ENCODE data around the gene MRRF.

The MRRF gene

DNA sequence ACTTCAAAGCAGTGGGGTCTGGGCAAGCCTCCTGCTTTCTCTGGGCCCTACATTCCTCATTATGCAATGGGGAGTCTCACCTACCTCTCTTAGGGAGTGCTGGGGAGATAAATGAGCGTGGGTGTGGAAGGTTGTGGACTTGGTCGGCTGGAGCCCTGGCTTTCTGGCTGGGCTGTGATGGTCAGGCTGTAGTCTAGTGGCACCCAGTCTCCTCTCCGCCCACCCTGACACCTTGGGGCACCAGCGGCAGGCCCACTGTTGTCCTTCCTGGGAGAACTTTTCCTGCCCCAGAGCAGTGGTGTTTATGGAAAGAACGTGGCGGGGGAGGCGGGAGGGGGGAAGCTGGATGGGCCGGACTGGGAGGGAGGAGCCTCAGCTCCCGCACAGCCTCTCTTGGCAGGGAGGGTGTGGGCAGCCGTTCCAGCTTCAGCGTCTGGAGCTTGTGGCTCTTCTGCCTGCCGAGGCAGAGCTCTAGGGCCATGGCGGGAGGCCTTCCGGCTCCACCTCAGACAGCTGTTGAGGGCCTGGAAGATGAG lies 110.3 kb downstream of the MRRF start:
- no peak overlapping the region for H3K4me3 ChIP-seq (ENCODE audit: low read length)
- TF ChIP-seq ZNF274 (IDR thresholded peaks at IDR 0.05; ENCODE audit: low read depth, low read length) = no peak

DNA sequence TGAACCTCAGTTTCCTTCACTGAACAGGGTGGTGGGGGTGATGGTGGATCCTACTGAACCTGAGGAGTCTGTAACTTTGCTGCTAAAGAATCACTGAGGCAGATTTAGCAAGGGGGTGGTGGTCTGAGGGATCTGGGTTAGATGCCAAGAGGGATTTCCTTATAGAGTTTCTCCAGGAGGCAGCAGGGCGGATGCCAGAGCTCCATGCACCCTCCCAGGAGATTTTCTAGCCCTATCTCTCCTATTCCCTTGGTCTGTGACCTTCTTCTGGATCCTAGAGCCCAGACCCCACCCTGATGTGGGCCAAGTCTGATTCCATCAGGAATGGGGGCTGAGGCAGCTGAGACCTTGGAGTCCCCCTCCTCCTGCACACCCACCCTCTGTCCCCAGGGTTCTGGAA lies 112.1 kb downstream of the MRRF start:
- no peak for TF ChIP-seq ZNF274 (IDR thresholded peaks at IDR 0.05; ENCODE audit: low read depth, low read length)
- H3K4me3 ChIP-seq (ENCODE audit: low read length) = no peak overlapping the region

DNA sequence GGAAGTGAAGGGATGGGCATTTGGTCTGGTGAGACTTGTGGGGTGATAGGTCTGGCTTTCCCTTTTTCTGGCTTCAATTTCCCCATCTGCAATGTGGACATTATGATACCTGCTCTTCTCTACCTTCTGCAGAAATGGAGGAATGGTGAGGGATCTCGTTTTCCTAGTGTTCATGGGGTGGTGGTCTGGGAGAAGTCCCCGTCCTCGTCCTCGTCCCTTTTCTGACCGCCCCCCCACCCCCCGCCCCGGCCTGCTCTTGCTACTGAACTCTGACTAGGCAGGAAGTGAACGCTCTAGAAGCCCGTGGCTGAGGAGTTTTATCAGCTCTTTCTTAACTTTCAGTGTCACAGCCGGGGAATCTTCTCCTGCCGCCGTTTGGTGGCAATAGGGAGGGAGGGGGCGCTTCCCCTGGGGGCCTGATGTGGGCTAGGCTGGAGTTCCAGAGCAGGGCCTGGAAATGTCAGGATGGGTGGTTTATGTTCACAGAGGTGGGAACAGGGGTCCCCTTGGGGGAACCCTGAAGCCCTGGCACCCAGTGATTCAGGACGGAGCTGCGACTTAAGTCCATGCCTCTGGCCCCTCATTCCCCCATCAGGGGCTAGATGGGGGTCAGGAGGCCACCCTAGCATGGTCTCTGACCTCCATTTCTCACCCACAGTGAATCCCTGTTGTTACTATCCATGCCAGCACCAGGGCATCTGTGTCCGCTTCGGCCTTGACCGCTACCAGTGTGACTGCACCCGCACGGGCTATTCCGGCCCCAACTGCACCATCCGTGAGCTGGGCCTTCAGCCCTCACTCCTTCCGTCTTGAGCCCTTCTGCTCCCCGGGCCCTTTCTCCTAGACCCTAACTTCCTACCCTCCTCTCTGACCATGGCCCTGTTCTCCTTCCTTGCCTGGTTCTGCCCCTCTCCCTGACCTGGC lies 112.8 kb downstream of the MRRF start:
- H3K4me3 ChIP-seq (ENCODE audit: low read length) = no peak overlapping the region
- no peak for TF ChIP-seq ZNF274 (IDR thresholded peaks at IDR 0.05; ENCODE audit: low read depth, low read length)

DNA sequence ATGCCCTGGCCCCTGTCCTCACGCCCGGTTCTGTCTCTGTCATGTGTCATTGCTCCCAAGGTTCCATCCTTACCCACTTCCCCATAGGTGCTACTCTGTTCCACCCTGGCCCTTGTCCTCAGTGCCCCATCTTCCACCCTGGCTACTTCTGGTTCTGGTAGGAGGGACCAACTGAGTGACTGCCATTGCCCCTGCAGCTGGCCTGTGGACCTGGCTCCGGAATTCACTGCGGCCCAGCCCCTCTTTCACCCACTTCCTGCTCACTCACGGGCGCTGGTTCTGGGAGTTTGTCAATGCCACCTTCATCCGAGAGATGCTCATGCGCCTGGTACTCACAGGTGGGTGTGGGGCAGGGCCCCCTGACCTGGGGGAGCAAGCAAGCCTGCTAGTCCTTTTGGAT lies 113.6 kb downstream of the MRRF start:
- H3K4me3 ChIP-seq (ENCODE audit: low read length) = no peak overlapping the region
- TF ChIP-seq ZNF274 (IDR thresholded peaks at IDR 0.05; ENCODE audit: low read depth, low read length) = no peak

GRCh38 chr9:122379340-122379739 lies 114.7 kb downstream of the MRRF start:
- TF ChIP-seq ZNF274 (IDR thresholded peaks at IDR 0.05; ENCODE audit: low read depth, low read length) = no peak
- H3K4me3 ChIP-seq (ENCODE audit: low read length) = no peak overlapping the region

DNA sequence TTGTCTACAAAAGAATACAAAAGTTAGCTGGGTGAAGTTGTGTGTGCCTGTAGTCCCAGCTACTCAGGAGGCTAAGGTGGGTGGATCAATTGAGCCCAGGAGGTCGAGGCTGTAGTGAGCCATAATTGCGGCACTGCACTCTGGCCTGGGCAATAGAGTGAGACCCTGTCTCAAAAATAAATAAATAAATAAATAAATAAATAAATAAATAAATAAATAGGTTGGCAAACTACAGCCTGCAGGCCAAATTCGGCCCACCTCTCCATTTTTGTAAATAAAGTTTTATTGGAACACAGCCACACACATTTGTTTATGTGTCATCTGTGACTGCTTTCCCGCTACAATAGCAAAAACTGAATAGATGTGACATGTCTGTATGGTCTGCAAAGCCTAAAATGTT lies 115.6 kb downstream of the MRRF start:
- H3K4me3 ChIP-seq (ENCODE audit: low read length) = no peak overlapping the region
- TF ChIP-seq ZNF274 (IDR thresholded peaks at IDR 0.05; ENCODE audit: low read depth, low read length) = no peak

Data from GM08714 (cell line).